Loucy (cell line): ENCODE data around the gene SMOC2.

Experiments
- EZH2phosphoT487 ChIP-seq: fragments of 200-600 bp; IDR thresholded peaks from 2 replicates; pipeline ENCODE4 v1.6.1; 2018; ENCODE audit warnings: antibody characterized with exemption, mild to moderate bottlenecking, moderate library complexity, borderline replicate concordance
- TF ChIP-seq, protein P1 (sequence below): fragments of 200-600 bp; sonication (generic); conservative IDR thresholded peaks from 2 replicates; pipeline ENCODE4 v1.5.1; 2014; ENCODE audit warnings: mild to moderate bottlenecking, antibody characterized with exemption, low read length

- TF ChIP-seq, protein P1, sequence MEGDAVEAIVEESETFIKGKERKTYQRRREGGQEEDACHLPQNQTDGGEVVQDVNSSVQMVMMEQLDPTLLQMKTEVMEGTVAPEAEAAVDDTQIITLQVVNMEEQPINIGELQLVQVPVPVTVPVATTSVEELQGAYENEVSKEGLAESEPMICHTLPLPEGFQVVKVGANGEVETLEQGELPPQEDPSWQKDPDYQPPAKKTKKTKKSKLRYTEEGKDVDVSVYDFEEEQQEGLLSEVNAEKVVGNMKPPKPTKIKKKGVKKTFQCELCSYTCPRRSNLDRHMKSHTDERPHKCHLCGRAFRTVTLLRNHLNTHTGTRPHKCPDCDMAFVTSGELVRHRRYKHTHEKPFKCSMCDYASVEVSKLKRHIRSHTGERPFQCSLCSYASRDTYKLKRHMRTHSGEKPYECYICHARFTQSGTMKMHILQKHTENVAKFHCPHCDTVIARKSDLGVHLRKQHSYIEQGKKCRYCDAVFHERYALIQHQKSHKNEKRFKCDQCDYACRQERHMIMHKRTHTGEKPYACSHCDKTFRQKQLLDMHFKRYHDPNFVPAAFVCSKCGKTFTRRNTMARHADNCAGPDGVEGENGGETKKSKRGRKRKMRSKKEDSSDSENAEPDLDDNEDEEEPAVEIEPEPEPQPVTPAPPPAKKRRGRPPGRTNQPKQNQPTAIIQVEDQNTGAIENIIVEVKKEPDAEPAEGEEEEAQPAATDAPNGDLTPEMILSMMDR = no peak
- TF ChIP-seq EZH2phosphoT487 = no peak
Observed at GRCh38 chr6:168534265-168534664, 93.3 kb downstream of the SMOC2 start.
